Prostate gland (tissue), 2 donors: ENCODE measurements around the gene ZBTB25.
"Not testable (repeated sequence)": the region's sequence is repeated elsewhere in the genome, so short reads cannot be mapped to it uniquely, and the experiment has no call there.

ENCODE experiments used
- POLR2A ChIP-seq: fragments of 450-650 bp; IDR thresholded peaks from one replicate; pipeline ENCODE4 v1.6.1; 2016; ENCODE audit warnings: antibody characterized with exemption, mild to moderate bottlenecking
- POLR2AphosphoS5 ChIP-seq: sonication (generic); formaldehyde crosslinking; IDR thresholded peaks from one replicate; pipeline ENCODE4 v1.6.1; 2017; ENCODE audit warnings: antibody characterized with exemption
- TF ChIP-seq, protein P1 (sequence below), 4 experiments: fragments of 200-600 bp in 2 of 4; fragments of 450-650 bp in 2 of 4; sonication (generic) in 2 of 4; IDR thresholded peaks; 1 replicate in 3 of 4; 2 replicates in 1 of 4; pipeline ENCODE4 v1.5.1; 2016 to 2019; ENCODE audit warnings: antibody characterized with exemption in 4 of 4, mild to moderate bottlenecking in 2 of 4, moderate library complexity in 2 of 4

DNA sequence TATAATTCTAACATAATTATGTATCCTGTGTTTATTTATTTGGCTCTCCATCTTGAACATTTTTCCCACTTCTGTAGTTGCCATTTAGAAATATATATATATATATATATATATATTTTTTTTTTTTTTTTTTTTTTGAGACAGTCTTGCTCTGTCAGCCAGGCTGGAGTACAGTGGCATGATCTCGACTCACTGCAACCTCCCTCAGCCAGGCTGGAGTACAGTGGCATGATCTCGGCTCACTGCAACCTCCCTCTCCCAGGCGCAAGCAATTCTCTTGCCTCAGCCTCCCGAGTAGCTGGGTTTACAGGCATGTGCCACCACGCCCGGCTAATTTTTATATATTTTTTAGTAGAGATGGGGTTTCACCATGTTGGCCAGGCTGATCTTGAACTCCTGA, 14.0 kb upstream of the ZBTB25 start:
- TF ChIP-seq, protein P1, sequence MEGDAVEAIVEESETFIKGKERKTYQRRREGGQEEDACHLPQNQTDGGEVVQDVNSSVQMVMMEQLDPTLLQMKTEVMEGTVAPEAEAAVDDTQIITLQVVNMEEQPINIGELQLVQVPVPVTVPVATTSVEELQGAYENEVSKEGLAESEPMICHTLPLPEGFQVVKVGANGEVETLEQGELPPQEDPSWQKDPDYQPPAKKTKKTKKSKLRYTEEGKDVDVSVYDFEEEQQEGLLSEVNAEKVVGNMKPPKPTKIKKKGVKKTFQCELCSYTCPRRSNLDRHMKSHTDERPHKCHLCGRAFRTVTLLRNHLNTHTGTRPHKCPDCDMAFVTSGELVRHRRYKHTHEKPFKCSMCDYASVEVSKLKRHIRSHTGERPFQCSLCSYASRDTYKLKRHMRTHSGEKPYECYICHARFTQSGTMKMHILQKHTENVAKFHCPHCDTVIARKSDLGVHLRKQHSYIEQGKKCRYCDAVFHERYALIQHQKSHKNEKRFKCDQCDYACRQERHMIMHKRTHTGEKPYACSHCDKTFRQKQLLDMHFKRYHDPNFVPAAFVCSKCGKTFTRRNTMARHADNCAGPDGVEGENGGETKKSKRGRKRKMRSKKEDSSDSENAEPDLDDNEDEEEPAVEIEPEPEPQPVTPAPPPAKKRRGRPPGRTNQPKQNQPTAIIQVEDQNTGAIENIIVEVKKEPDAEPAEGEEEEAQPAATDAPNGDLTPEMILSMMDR (IDR thresholded peaks at IDR 0.05) = not testable (repeated sequence)
- TF ChIP-seq POLR2A, POLR2AphosphoS5: not testable (repeated sequence)
